Measurements from ENCODE around the gene ETF1. TPM values are rescaled to one million over a fixed set of nuclear protein-coding genes. Genes with fewer than 3 reads are reported as not detected.

The ETF1 gene
- total and polyA plus RNA-seq, 9 of the 15 experiments (the other 6 are each of a cell fraction or from before 2014, with no cell fraction given), result 53.7 to 209 (median 164) TPM

DNA sequence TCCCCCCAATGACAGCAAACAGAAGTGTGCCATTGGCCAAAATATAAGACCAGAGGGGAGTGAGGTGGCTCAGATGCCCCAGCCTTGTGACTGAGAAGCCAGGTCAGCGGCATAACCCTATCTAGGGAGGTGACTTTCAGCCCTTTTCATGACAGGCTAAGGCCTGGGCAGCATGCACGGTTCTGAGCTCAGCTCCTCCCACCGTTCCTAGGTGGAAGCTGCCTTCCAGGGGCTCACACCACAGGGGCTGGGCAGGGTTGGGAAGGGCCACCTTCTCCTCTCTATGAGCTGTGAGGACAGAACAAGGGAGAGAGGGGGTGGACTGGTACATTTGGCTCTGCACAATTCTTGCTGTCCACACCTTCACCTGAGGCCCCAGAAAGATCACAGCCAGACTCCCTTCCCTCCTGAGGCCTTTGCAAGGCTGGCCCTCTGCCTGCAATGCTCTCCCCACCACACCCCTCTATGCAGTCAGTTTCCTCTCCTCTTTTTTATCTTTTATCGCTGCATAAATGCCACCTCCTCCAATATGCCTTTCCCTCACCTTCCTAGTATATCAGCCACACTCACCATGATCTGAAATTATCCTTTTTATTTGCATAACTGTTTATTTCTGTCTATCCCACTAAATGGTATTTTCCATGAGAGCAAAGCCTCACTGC, 82.9 kb downstream of the ETF1 start:
- Histone ChIP-seq H4K20me1 (replicated peaks; ENCODE audit: control insufficient read depth, insufficient read depth, low read length) (no peaks in the 10 kb centered on the region), H3K4me1 (replicated peaks in 1 of 2; ENCODE audit: control insufficient read depth in 2 of 2, insufficient read depth in 2 of 2, low read length in 2 of 2) (peaks cover 21 to 43% of the 10 kb centered on the region in 2 experiments), H3K4me3 (no peak overlapping the region), H3K27me3 (ENCODE audit: control insufficient read depth in 2 of 2, insufficient read depth in 2 of 2, low read length in 2 of 2) (no peaks in the 10 kb centered on the region), H2AFZ (ENCODE audit: low read depth, low read length) (peak overlapping the region; percentile 49), H3K27ac (ENCODE audit: extremely low read depth, low read depth, low read length) (no peak overlapping the region), H3K4me2 (ENCODE audit: insufficient read depth, low read length) (no peak overlapping the region; the same call in 1 of the 2 replicates), H3K36me3 (ENCODE audit: control insufficient read depth, insufficient read depth, low read length) (no peaks in the 10 kb centered on the region), H3K9ac (ENCODE audit: insufficient read depth in 1 of 2, low read depth in 2 of 2, low read length in 2 of 2) (peak overlapping the region in 1 of 2 experiments; percentile 40; a peak in 1 of 4 replicates), H3K79me2 (ENCODE audit: control insufficient read depth, insufficient read depth, low read length) (no peaks in the 10 kb centered on the region; the same call in 2 of the 3 replicates), H3K9me3 (replicated peaks; ENCODE audit: control insufficient read depth, insufficient read depth, low read depth, low read length) (no peaks in the 10 kb centered on the region), H3K9me1 (ENCODE audit: control insufficient read depth, insufficient read depth, low read length) (no peaks in the 10 kb centered on the region)
- POLR2A ChIA-PET, result interaction anchor here (0.6 to 2.2 kb wide), 6 partner anchors 20 to 84 kb away, joined by 3 to 9 read pairs (median 3); partner anchors contain the start of gene ETF1
- intact Hi-C loops (cut with micrococcal nuclease), result no loop called here
- CTCF ChIA-PET (ENCODE audit: low intra/inter-chr PET ratio), result interaction anchor here (0.6 kb wide), 1 partner anchor 1062 kb away, joined by 3 read pairs; no protein-coding TSS in a partner anchor
- DNase-seq (ENCODE audit: extremely low read depth in 1 of 4, low spot score in 3 of 4) (peak in 1 of 4 experiments; percentile 30), FAIRE-seq (peak; percentile 66), ATAC-seq (no peak)
- in situ Hi-C loops (cut with MboI), result loop anchor here (5.0 kb wide), 1 partner anchor 42 kb away; no protein-coding TSS in a partner anchor
- WGBS (ENCODE audit: insufficient coverage, low coverage, missing lambda C conversion rate), result 15% methylated on average over 3 of the region's 4 CpGs
- TF ChIP-seq, protein P1, sequence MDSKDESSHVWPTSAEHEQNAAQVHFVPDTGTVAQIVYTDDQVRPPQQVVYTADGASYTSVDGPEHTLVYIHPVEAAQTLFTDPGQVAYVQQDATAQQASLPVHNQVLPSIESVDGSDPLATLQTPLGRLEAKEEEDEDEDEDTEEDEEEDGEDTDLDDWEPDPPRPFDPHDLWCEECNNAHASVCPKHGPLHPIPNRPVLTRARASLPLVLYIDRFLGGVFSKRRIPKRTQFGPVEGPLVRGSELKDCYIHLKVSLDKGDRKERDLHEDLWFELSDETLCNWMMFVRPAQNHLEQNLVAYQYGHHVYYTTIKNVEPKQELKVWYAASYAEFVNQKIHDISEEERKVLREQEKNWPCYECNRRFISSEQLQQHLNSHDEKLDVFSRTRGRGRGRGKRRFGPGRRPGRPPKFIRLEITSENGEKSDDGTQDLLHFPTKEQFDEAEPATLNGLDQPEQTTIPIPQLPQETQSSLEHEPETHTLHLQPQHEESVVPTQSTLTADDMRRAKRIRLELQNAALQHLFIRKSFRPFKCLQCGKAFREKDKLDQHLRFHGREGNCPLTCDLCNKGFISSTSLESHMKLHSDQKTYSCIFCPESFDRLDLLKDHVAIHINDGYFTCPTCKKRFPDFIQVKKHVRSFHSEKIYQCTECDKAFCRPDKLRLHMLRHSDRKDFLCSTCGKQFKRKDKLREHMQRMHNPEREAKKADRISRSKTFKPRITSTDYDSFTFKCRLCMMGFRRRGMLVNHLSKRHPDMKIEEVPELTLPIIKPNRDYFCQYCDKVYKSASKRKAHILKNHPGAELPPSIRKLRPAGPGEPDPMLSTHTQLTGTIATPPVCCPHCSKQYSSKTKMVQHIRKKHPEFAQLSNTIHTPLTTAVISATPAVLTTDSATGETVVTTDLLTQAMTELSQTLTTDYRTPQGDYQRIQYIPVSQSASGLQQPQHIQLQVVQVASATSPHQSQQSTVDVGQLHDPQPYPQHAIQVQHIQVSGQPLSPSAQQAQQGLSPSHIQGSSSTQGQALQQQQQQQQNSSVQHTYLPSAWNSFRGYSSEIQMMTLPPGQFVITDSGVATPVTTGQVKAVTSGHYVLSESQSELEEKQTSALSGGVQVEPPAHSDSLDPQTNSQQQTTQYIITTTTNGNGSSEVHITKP (IDR thresholded peaks at IDR 0.05; ENCODE audit: partially characterized antibody), result peak; percentile 63
- TF ChIP-seq KAT2B (IDR thresholded peaks at IDR 0.05; ENCODE audit: low read depth, low read length) (no peak), NFRKB (IDR thresholded peaks at IDR 0.05; ENCODE audit: low read depth) (no peak), SMARCB1 (IDR thresholded peaks at IDR 0.05; ENCODE audit: insufficient read length, low read depth) (no peak), SMARCA4 (IDR thresholded peaks at IDR 0.05) (0 out of 2 replicates have a peak, but pooled peaks have one; percentile 38), CBX5 (IDR thresholded peaks at IDR 0.05; ENCODE audit: borderline replicate concordance, low read depth) (no peak), YY1 (IDR thresholded peaks at IDR 0.05; ENCODE audit: borderline replicate concordance in 1 of 3, control insufficient read depth in 1 of 3, extremely low read depth in 1 of 3, insufficient read depth in 3 of 3, insufficient read length in 1 of 3, insufficient replicate concordance in 2 of 3, low read depth in 1 of 3, low read length in 2 of 3) (no peak)
- TF ChIP-seq, protein P2, sequence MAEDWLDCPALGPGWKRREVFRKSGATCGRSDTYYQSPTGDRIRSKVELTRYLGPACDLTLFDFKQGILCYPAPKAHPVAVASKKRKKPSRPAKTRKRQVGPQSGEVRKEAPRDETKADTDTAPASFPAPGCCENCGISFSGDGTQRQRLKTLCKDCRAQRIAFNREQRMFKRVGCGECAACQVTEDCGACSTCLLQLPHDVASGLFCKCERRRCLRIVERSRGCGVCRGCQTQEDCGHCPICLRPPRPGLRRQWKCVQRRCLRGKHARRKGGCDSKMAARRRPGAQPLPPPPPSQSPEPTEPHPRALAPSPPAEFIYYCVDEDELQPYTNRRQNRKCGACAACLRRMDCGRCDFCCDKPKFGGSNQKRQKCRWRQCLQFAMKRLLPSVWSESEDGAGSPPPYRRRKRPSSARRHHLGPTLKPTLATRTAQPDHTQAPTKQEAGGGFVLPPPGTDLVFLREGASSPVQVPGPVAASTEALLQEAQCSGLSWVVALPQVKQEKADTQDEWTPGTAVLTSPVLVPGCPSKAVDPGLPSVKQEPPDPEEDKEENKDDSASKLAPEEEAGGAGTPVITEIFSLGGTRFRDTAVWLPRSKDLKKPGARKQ (CRISPR knock-in tag; IDR thresholded peaks at IDR 0.05), result no peak
- BruUV-seq (replicated peaks), result no TSS peak
